Endodermal cell (in vitro differentiated cells): Measurements from ENCODE around the gene BAHCC1. TPM values are rescaled to one million over a fixed set of nuclear protein-coding genes. Genes with fewer than 3 reads are reported as not detected.

Experiments used
- DNase-seq: peaks from one replicate; pipeline ENCODE4 v3.0.0-alpha.2; 2017
- H3K27ac ChIP-seq: 2 replicates; pipeline ENCODE4 v1.5.1; 2013; ENCODE audit warnings: mild to moderate bottlenecking, low read depth, low read length, moderate library complexity
- H3K27me3 ChIP-seq: 2 replicates; pipeline ENCODE4 v1.6.1; 2013; ENCODE audit warnings: mild to moderate bottlenecking, low read length, moderate library complexity; ENCODE audit not compliant: insufficient read depth, control insufficient read depth, poor library complexity, severe bottlenecking
- H3K36me3 ChIP-seq: 2 replicates; pipeline ENCODE4 v1.7.0; 2013; ENCODE audit warnings: mild to moderate bottlenecking, low read length, moderate library complexity; ENCODE audit not compliant: control insufficient read depth, insufficient read depth
- H3K4me1 ChIP-seq: one replicate; pipeline ENCODE4 v1.7.0; 2013; ENCODE audit warnings: low read length; ENCODE audit not compliant: control insufficient read depth, insufficient read depth
- H3K4me3 ChIP-seq: 2 replicates; pipeline ENCODE4 v1.5.1; 2013; ENCODE audit warnings: mild to moderate bottlenecking, low read length, moderate library complexity
- H3K9ac ChIP-seq: 2 replicates; pipeline ENCODE4 v1.6.1; 2013; ENCODE audit warnings: mild to moderate bottlenecking, low read length, moderate library complexity; ENCODE audit not compliant: poor library complexity, severe bottlenecking; ENCODE audit errors: extremely low read depth
- H3K9me3 ChIP-seq: 2 replicates; pipeline ENCODE4 v1.6.1; 2013; ENCODE audit warnings: mild to moderate bottlenecking, low read length, moderate library complexity; ENCODE audit not compliant: control insufficient read depth
- H3K27ac Mint-ChIP-seq: 2 replicates; pipeline ENCODE4 v1.8.0; 2020; ENCODE audit warnings: mixed read lengths
- H3K27me3 Mint-ChIP-seq: 2 replicates; pipeline ENCODE4 v1.8.0; 2021; ENCODE audit warnings: mild to moderate bottlenecking, mixed read lengths; ENCODE audit not compliant: insufficient read depth
- H3K36me3 Mint-ChIP-seq: 2 replicates; pipeline ENCODE4 v1.8.0; 2020; ENCODE audit warnings: low read depth, mixed read lengths
- H3K4me1 Mint-ChIP-seq: 2 replicates; pipeline ENCODE4 v1.8.0; 2020; ENCODE audit warnings: mixed read lengths
- H3K4me3 Mint-ChIP-seq: 2 replicates; pipeline ENCODE4 v1.8.0; 2020; ENCODE audit warnings: mild to moderate bottlenecking, moderate library complexity, mixed read lengths
- H3K9me3 Mint-ChIP-seq: 2 replicates; pipeline ENCODE4 v1.8.0; 2020; ENCODE audit warnings: mild to moderate bottlenecking, mixed read lengths
- WGBS, 2 experiments: methylation state at CpG; one replicate each; pipeline versions ENCODE4 v1.1.5 to v1.1.7; 2013; ENCODE audit warnings: missing lambda C conversion rate in 2 of 2, mixed read lengths in 1 of 2; ENCODE audit not compliant: insufficient coverage in 1 of 2, insufficient read length in 1 of 2; 5-methylcytosine and 5-hydroxymethylcytosine counted together
- total RNA-seq, 2 donors: library from RNA; stranded (reverse); fragmentation: NEBNext Ultra II Directional in 1 of 2; extraction: Animal tissue kit (Norgen Biotek cat#: 25700) in 1 of 2; gene quantifications; 2 replicates in 1 of 2; 3 replicates in 1 of 2; pipeline ENCODE4 v1.2.1, GENCODE V29; 2021
- TF ChIP-seq, protein P1 (sequence below): fragments of 200-600 bp; sonication (generic); conservative IDR thresholded peaks from 2 replicates; pipeline ENCODE4 v1.5.0; 2021; ENCODE audit warnings: antibody characterized with exemption, mild to moderate bottlenecking

The BAHCC1 gene
- total RNA-seq, 2 donors from 2014 or later, result 63.9 to 78.1 TPM

DNA sequence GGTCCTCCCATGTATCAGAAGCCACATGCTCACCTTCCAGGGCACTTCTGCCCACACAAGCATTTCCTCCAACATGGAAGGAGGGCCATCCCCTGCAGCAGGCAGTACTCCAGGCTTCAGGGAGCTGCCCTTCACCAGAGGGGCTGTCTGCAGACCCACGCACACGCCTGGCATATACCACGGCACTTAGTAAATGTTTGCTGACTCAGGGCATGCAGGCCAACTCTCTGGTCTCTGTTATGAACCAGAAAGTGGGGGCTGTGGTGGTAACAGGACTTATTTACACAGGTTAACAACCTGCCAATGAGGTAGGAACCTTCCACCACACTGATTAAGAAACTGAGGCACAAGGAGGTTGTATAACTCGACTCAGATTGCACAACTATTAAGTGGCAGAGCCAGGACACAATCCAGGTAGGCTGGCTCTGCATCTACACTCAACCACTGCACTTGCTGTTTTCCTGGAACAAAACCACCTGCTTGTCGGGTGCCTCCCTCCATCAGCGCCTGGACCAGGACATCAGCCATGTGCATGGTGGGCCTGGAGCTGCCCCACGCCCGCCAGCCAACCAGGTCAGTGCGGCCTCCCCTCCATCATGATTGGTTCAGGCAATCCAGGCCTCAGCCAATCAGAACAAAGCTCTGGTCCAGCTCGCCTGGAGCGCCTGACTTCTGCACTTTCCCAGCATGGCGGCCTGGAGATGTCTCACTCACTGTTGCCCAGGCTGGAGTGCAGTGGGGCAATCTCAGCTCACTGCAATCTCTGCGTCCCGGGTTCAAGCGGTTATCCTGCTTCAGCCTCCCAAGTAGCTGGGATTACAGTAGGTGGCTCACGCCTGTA is 98.2 kb downstream of the BAHCC1 start:
- no peak overlapping the region for H3K4me3 Mint-ChIP-seq
- no peaks in the 10 kb centered on the region for H3K4me1 ChIP-seq

DNA sequence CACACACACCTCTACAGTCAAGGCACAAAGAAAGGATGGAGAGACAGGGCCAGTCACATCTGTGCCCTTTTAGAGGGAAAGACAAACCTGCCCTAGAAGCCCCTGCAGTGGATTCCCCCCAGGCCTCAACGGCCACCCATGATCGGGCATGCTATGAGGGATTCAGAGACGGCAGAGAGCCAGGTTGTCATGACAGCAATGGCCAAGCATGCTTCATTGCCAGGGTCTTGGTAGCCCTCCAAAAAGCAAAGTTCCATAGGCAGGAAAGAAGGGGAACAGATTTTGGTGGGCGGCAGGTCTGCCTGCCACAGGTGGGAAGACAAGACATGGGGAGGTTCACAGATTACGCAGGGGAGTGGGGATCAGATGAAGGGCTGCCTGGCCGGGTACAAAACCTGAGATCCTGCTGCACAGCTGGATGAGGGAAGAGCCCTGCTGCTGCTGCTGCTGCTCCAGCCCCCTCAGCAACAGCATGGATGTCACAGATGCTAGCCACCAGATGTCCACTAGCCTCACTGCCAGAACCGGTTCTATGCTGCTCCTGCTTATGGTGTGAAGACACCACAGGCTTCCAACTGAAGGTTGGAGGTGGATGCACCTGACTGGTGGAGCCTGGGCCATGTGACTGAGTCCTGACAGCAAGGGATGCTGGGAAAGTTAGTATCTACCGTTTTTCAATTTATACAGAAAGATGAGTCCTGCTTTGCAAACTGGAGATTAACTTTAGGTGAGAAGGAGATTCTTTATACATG is 99.5 kb downstream of the BAHCC1 start:
- no peaks in the 10 kb centered on the region for H3K9me3 ChIP-seq
- no peak overlapping the region for H3K27ac ChIP-seq
- Mint-ChIP-seq H3K9me3 (no peaks in the 10 kb centered on the region), H3K36me3 (no peaks in the 10 kb centered on the region), H3K27ac (no peak overlapping the region), H3K4me1 (peaks cover 7% of the 10 kb centered on the region), H3K4me3 (no peak overlapping the region), H3K27me3 (peaks cover 27% of the 10 kb centered on the region)
- no peak overlapping the region for H3K9ac ChIP-seq
- H3K4me3 ChIP-seq, result no peak overlapping the region
- no peaks in the 10 kb centered on the region for H3K4me1 ChIP-seq
- DNase-seq, result peak; percentile 69
- H3K36me3 ChIP-seq, result no peaks in the 10 kb centered on the region
- TF ChIP-seq, protein P1, sequence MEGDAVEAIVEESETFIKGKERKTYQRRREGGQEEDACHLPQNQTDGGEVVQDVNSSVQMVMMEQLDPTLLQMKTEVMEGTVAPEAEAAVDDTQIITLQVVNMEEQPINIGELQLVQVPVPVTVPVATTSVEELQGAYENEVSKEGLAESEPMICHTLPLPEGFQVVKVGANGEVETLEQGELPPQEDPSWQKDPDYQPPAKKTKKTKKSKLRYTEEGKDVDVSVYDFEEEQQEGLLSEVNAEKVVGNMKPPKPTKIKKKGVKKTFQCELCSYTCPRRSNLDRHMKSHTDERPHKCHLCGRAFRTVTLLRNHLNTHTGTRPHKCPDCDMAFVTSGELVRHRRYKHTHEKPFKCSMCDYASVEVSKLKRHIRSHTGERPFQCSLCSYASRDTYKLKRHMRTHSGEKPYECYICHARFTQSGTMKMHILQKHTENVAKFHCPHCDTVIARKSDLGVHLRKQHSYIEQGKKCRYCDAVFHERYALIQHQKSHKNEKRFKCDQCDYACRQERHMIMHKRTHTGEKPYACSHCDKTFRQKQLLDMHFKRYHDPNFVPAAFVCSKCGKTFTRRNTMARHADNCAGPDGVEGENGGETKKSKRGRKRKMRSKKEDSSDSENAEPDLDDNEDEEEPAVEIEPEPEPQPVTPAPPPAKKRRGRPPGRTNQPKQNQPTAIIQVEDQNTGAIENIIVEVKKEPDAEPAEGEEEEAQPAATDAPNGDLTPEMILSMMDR, result no peak
- WGBS, 2 experiments, result 78 to 91% methylated on average over 5 to 8 of the region's 8 CpGs
- no peaks in the 10 kb centered on the region for H3K27me3 ChIP-seq

More for the DNA sequence above, 98.2 kb downstream of the BAHCC1 start:
- Histone ChIP-seq H3K27ac (no peak overlapping the region), H3K9me3 (no peaks in the 10 kb centered on the region), H3K4me3 (no peak overlapping the region), H3K27me3 (no peaks in the 10 kb centered on the region), H3K36me3 (no peaks in the 10 kb centered on the region), H3K9ac (no peak overlapping the region)
- WGBS, 2 experiments, result 94 to 97% methylated on average over 14 to 16 of the region's 16 CpGs
- Mint-ChIP-seq H3K27me3 (peaks cover 30% of the 10 kb centered on the region), H3K9me3 (no peaks in the 10 kb centered on the region), H3K27ac (no peak overlapping the region), H3K36me3 (no peaks in the 10 kb centered on the region), H3K4me1 (peaks cover 11% of the 10 kb centered on the region)
- TF ChIP-seq, protein P1, result no peak
- peak; percentile 77 for DNase-seq

DNA sequence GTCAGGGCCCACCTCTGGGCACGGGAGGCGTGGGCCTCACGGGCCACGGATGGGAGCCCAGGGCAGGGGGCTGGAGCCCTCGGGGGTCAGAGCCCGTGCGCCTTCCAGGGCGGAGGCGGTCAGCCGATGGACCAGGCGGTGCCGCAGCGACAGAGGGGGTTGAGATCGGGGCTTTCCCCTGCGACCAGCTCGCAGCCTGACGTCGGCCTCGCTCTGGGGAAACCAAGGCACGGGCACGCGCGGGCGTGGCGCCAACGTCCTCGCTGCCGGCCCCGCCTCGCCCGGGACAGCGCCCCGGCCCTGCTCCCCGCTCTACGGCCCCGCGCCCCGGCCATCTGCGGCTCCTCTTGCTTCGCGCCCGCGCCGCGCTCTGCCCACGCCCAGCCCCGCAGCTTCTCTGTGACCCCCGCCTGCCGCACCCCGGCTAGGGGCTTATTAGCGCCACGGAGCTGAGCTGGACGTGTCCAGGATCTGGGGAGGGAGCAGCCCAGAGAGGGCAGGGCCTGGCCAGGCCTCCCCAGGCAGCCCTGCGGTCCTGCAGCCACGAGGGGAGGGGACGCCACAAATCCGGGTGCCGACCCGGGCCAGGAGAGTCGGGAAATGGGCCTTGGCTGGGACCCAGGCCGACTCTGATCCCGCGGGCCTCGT is 103.8 kb downstream of the BAHCC1 start:
- no peaks in the 10 kb centered on the region for H3K36me3 Mint-ChIP-seq
- WGBS, 2 experiments, result 94 to 98% methylated on average over 43 to 64 of the region's 64 CpGs
- no peaks in the 10 kb centered on the region for H3K9me3 ChIP-seq

More for the DNA sequence above, 103.8 kb downstream of the BAHCC1 start:
- DNase-seq, result no peak
- H3K36me3 ChIP-seq, result no peaks in the 10 kb centered on the region
- no peaks in the 10 kb centered on the region for H3K27me3 ChIP-seq
- no peak overlapping the region for H3K27ac Mint-ChIP-seq
- H3K4me1 ChIP-seq, result no peaks in the 10 kb centered on the region
- H3K27me3 Mint-ChIP-seq, result peaks cover 19% of the 10 kb centered on the region
- H3K9me3 Mint-ChIP-seq, result no peaks in the 10 kb centered on the region
- no peak overlapping the region for H3K4me3 Mint-ChIP-seq
- TF ChIP-seq, protein P1, result no peak
- H3K27ac ChIP-seq, result no peak overlapping the region
- no peak overlapping the region for H3K9ac ChIP-seq
- H3K4me3 ChIP-seq, result no peak overlapping the region
- peaks cover 7% of the 10 kb centered on the region for H3K4me1 Mint-ChIP-seq
